T-helper 1 cell treated with Interleukin-12 subunit alpha and Interleukin-12 subunit beta and Interleukin-4 antibody, amounts not matched to agents 30 μg/mL and 1 μg/mL, for 36 hours (primary cell): ENCODE data around the gene DOCK1.

ENCODE experiments used
- H3K27ac Mint-ChIP-seq: one replicate; pipeline ENCODE4 v1.8.0; 2021; ENCODE audit warnings: mild to moderate bottlenecking, mixed read lengths
- H3K27me3 Mint-ChIP-seq: one replicate; pipeline ENCODE4 v1.8.0; 2021; ENCODE audit warnings: low read depth, mixed read lengths
- H3K36me3 Mint-ChIP-seq: one replicate; pipeline ENCODE4 v1.8.0; 2021; ENCODE audit warnings: low read depth, mixed read lengths
- H3K4me1 Mint-ChIP-seq: one replicate; pipeline ENCODE4 v1.8.0; 2021; ENCODE audit warnings: low read depth, mixed read lengths
- H3K4me3 Mint-ChIP-seq: one replicate; pipeline ENCODE4 v1.8.0; 2021; ENCODE audit warnings: mild to moderate bottlenecking, moderate library complexity, mixed read lengths
- H3K9me3 Mint-ChIP-seq: one replicate; pipeline ENCODE4 v1.8.0; 2021; ENCODE audit warnings: mixed read lengths

The DOCK1 gene

DNA sequence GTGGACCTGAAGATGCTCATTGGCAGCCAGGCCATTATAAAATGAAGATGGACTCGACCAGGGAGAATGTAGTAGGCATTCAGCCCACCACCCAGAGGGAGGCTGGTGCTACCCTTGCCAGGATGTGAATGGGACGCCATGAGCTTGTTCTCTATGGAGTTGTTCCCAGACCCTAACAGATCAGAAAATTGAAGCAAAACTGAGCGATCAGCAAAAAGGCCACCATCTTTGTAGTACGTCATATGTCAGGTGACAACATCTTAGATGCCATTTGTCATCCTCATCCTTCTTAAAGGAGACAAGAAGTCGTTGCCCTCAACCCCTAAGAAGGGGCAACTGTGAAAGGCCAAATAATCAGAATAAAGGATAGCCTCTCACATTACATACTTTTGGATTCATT, 61.7 kb downstream of the DOCK1 start:
- H3K36me3 Mint-ChIP-seq = no peaks in the 10 kb centered on the region
- H3K27ac Mint-ChIP-seq = no peak overlapping the region
- no peak overlapping the region for H3K4me3 Mint-ChIP-seq
- no peaks in the 10 kb centered on the region for H3K4me1 Mint-ChIP-seq
- H3K9me3 Mint-ChIP-seq = peaks cover 21% of the 10 kb centered on the region
- no peaks in the 10 kb centered on the region for H3K27me3 Mint-ChIP-seq

GRCh38 chr10:126969310-126969709, 64.1 kb downstream of the DOCK1 start:
- peaks cover 21% of the 10 kb centered on the region for H3K9me3 Mint-ChIP-seq
- H3K4me1 Mint-ChIP-seq = no peaks in the 10 kb centered on the region
- no peak overlapping the region for H3K27ac Mint-ChIP-seq
- no peaks in the 10 kb centered on the region for H3K36me3 Mint-ChIP-seq
- no peak overlapping the region for H3K4me3 Mint-ChIP-seq
- no peaks in the 10 kb centered on the region for H3K27me3 Mint-ChIP-seq

- Mint-ChIP-seq H3K27me3 (no peaks in the 10 kb centered on the region), H3K9me3 (peaks cover 5% of the 10 kb centered on the region), H3K36me3 (no peaks in the 10 kb centered on the region), H3K27ac (no peak overlapping the region), H3K4me1 (no peaks in the 10 kb centered on the region), H3K4me3 (no peak overlapping the region)
Observed at GRCh38 chr10:126972635-126973414, 67.6 kb downstream of the DOCK1 start.

DNA sequence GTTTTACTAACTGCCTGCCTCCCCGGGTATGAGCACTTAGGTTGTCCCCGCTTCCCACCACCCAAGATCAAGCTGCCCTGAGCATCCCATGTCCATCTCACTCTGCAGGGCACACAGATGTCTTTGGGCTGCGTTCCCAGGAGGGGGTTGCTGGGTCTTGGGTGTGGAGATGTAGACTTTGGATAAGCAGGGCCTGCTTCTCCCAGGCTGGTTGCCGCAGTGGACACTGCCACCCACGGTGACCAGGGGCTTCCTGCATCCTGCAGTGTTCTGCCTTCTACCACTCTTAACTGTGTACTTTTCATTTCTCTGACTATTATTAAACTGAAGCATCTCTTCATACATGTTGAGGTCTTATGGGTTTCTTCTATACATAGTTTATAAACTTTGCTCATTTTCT, 70.0 kb downstream of the DOCK1 start:
- Mint-ChIP-seq H3K4me3 (no peak overlapping the region), H3K27ac (no peak overlapping the region), H3K27me3 (no peaks in the 10 kb centered on the region), H3K36me3 (no peaks in the 10 kb centered on the region), H3K9me3 (no peaks in the 10 kb centered on the region), H3K4me1 (no peaks in the 10 kb centered on the region)

DNA sequence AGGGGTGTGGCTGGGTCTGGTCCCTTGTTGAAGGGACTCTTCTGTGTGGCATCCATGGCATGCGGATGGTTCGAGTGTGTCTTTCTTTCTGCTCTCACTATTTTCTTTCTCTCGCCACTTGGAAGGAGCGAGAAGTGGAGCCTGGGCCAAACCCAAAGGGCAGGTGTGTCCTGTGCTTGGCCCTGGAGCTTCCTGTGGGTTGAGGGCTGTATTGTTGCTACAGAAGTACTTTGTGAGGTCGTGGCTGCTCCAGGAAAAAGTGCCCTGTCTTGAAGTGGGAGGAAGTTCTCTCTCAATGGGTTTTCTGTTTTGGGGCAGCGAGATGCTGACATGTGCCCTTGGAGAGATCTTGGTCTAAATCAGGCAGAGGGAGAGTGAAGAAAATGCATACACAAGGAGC, 72.0 kb downstream of the DOCK1 start:
- no peaks in the 10 kb centered on the region for H3K4me1 Mint-ChIP-seq
- H3K27ac Mint-ChIP-seq = no peak overlapping the region
- no peaks in the 10 kb centered on the region for H3K27me3 Mint-ChIP-seq
- H3K4me3 Mint-ChIP-seq = no peak overlapping the region
- no peaks in the 10 kb centered on the region for H3K36me3 Mint-ChIP-seq
- H3K9me3 Mint-ChIP-seq = no peaks in the 10 kb centered on the region

GRCh38 chr10:126979311-126979710, 74.1 kb downstream of the DOCK1 start:
- H3K4me3 Mint-ChIP-seq = no peak overlapping the region

GRCh38 chr10:126993208-126993607, 88.0 kb downstream of the DOCK1 start:
- Mint-ChIP-seq H3K4me3 (no peak overlapping the region), H3K27ac (no peak overlapping the region), H3K27me3 (no peaks in the 10 kb centered on the region), H3K4me1 (no peaks in the 10 kb centered on the region), H3K36me3 (no peaks in the 10 kb centered on the region), H3K9me3 (no peaks in the 10 kb centered on the region)

More at GRCh38 chr10:126979311-126979710, 74.1 kb downstream of the DOCK1 start:
- Mint-ChIP-seq H3K27me3 (no peaks in the 10 kb centered on the region), H3K4me1 (no peaks in the 10 kb centered on the region), H3K9me3 (no peaks in the 10 kb centered on the region), H3K36me3 (no peaks in the 10 kb centered on the region), H3K27ac (no peak overlapping the region)

GRCh38 chr10:126997801-126998590, 92.8 kb downstream of the DOCK1 start:
- peaks cover 11% of the 10 kb centered on the region for H3K9me3 Mint-ChIP-seq
- H3K27ac Mint-ChIP-seq = no peak overlapping the region
- no peaks in the 10 kb centered on the region for H3K27me3 Mint-ChIP-seq
- peaks cover 2% of the 10 kb centered on the region for H3K36me3 Mint-ChIP-seq
- H3K4me3 Mint-ChIP-seq = no peak overlapping the region
- H3K4me1 Mint-ChIP-seq = no peaks in the 10 kb centered on the region

- Mint-ChIP-seq H3K9me3 (peaks cover 11% of the 10 kb centered on the region), H3K27me3 (no peaks in the 10 kb centered on the region), H3K4me3 (no peak overlapping the region), H3K36me3 (peaks cover 2% of the 10 kb centered on the region), H3K4me1 (no peaks in the 10 kb centered on the region), H3K27ac (no peak overlapping the region)
Observed at GRCh38 chr10:127000598-127000997, 95.4 kb downstream of the DOCK1 start.

- Mint-ChIP-seq H3K36me3 (peaks cover 2% of the 10 kb centered on the region), H3K4me1 (no peaks in the 10 kb centered on the region), H3K4me3 (no peak overlapping the region), H3K27ac (no peak overlapping the region), H3K9me3 (peaks cover 11% of the 10 kb centered on the region), H3K27me3 (no peaks in the 10 kb centered on the region)
Observed at GRCh38 chr10:127003032-127003685, 97.9 kb downstream of the DOCK1 start.

DNA sequence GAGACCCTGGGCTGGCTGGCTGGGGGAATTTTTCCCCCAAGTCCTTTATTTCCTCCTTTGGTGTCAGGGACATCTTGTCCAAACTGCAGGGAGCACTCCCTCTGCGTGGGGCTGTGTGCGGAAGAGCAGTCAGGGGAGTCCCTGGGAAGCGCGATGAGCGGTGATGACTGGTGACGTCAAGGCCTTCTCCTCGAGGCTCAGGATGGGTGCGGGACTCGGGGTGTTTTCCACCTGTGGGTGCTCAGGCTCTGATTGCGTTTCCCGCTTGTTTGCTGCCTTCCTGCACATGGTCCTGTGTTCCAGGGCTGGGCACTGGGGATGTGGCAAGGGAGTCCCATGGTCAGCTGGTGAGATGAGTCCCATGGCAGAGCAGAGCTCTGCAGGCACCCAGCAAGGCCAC, 101.2 kb downstream of the DOCK1 start:
- no peaks in the 10 kb centered on the region for H3K4me1 Mint-ChIP-seq
- peaks cover under 1% of the 10 kb centered on the region for H3K9me3 Mint-ChIP-seq
- H3K27me3 Mint-ChIP-seq = no peaks in the 10 kb centered on the region
- no peak overlapping the region for H3K27ac Mint-ChIP-seq
- no peak overlapping the region for H3K4me3 Mint-ChIP-seq
- H3K36me3 Mint-ChIP-seq = no peaks in the 10 kb centered on the region

- Mint-ChIP-seq H3K27ac (no peak overlapping the region), H3K4me1 (no peaks in the 10 kb centered on the region), H3K9me3 (no peaks in the 10 kb centered on the region), H3K4me3 (no peak overlapping the region), H3K27me3 (no peaks in the 10 kb centered on the region), H3K36me3 (no peaks in the 10 kb centered on the region)
Observed at GRCh38 chr10:127009366-127009765, 104.1 kb downstream of the DOCK1 start.

DNA sequence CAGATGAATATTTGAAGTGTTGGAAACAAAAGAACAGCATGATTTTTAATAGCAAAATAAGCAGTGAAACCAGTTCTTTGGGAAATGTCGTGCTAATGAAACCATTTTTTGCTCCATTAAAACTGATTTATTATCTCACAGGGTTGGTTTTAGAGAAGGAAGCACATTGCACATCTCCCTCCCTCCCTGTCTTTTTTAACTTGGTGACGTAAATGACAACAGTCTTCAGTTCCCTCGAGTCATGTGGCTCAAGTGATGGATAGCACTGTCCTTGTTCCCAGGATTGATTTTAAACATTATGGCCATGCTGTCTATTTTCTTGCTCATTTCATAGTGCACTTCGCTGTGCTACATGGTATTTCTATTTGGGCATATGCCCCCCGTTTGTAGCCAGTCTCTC, 105.9 kb downstream of the DOCK1 start:
- H3K27me3 Mint-ChIP-seq = no peaks in the 10 kb centered on the region
- no peak overlapping the region for H3K4me3 Mint-ChIP-seq
- no peaks in the 10 kb centered on the region for H3K36me3 Mint-ChIP-seq
- no peaks in the 10 kb centered on the region for H3K4me1 Mint-ChIP-seq
- H3K27ac Mint-ChIP-seq = no peak overlapping the region
- no peaks in the 10 kb centered on the region for H3K9me3 Mint-ChIP-seq

- Mint-ChIP-seq H3K4me1 (no peaks in the 10 kb centered on the region), H3K9me3 (no peaks in the 10 kb centered on the region), H3K4me3 (no peak overlapping the region), H3K27ac (no peak overlapping the region), H3K36me3 (no peaks in the 10 kb centered on the region), H3K27me3 (no peaks in the 10 kb centered on the region)
Observed at GRCh38 chr10:127012071-127012768, 107.0 kb downstream of the DOCK1 start.
